Measurements from ENCODE around the gene RIPPLY1.
"Not testable (repeated sequence)": the region's sequence is repeated elsewhere in the genome, so short reads cannot be mapped to it uniquely, and the experiment has no call there.

RIPPLY1 gene

GRCh38 chrX:106912864-106913263, 9.7 kb upstream of the RIPPLY1 start:
- DNase-seq (ENCODE audit: low read depth in 2 of 2): no peak

GRCh38 chrX:106906361-106906760, 3.2 kb upstream of the RIPPLY1 start:
- DNase-seq (ENCODE audit: low read depth in 2 of 2): no peak

- DNase-seq (ENCODE audit: low read depth in 2 of 2): no peak
Observed at GRCh38 chrX:106905064-106905708, 2.0 kb upstream of the RIPPLY1 start.

- no peak for DNase-seq (ENCODE audit: low read depth in 2 of 2)
Observed at GRCh38 chrX:106903856-106904528, 851 bp upstream of the RIPPLY1 start.

GRCh38 chrX:106902684-106903083, 457 bp downstream of the RIPPLY1 start:
- no peak for DNase-seq (ENCODE audit: low read depth in 2 of 2)

GRCh38 chrX:106901781-106902219, 1.3 kb downstream of the RIPPLY1 start:
- no peak for DNase-seq (ENCODE audit: low read depth in 2 of 2)

GRCh38 chrX:106901341-106901740, 1.8 kb downstream of the RIPPLY1 start:
- DNase-seq (ENCODE audit: low read depth in 2 of 2): no peak

GRCh38 chrX:106899841-106900240, 3.3 kb downstream of the RIPPLY1 start:
- DNase-seq (ENCODE audit: low read depth in 2 of 2): no peak

GRCh38 chrX:106899276-106899675, 3.9 kb downstream of the RIPPLY1 start:
- DNase-seq (ENCODE audit: low read depth in 2 of 2): no peak

GRCh38 chrX:106898462-106898861, 4.7 kb downstream of the RIPPLY1 start:
- DNase-seq (ENCODE audit: low read depth in 2 of 2): no peak

- no peak for DNase-seq (ENCODE audit: low read depth in 2 of 2)
Observed at GRCh38 chrX:106897259-106897658, 5.9 kb downstream of the RIPPLY1 start.

- peak in 1 of 2 experiments; percentile 40 for DNase-seq (ENCODE audit: low read depth in 2 of 2)
Observed at GRCh38 chrX:106894978-106895452, 8.1 kb downstream of the RIPPLY1 start.

GRCh38 chrX:106894392-106894909, 8.7 kb downstream of the RIPPLY1 start:
- DNase-seq (ENCODE audit: low read depth in 2 of 2): peak in 1 of 2 experiments; percentile 28

GRCh38 chrX:106891762-106892460, 11.2 kb downstream of the RIPPLY1 start:
- no peak for DNase-seq (ENCODE audit: low read depth in 2 of 2)

GRCh38 chrX:106889468-106889867, 13.7 kb downstream of the RIPPLY1 start:
- DNase-seq (ENCODE audit: low read depth in 2 of 2): no peak

- DNase-seq (ENCODE audit: low read depth in 2 of 2): no peak
Observed at GRCh38 chrX:106875151-106875550, 28.0 kb downstream of the RIPPLY1 start.

- DNase-seq (ENCODE audit: low read depth in 2 of 2): no peak
Observed at GRCh38 chrX:106874075-106874474, 29.1 kb downstream of the RIPPLY1 start.

- not testable (repeated sequence) for DNase-seq (ENCODE audit: low read depth in 2 of 2)
Observed at GRCh38 chrX:106872796-106873195, 30.3 kb downstream of the RIPPLY1 start.

- no peak for DNase-seq (ENCODE audit: low read depth in 2 of 2)
Observed at GRCh38 chrX:106863697-106864096, 39.4 kb downstream of the RIPPLY1 start.

GRCh38 chrX:106862972-106863688, 40.0 kb downstream of the RIPPLY1 start:
- DNase-seq (ENCODE audit: low read depth in 2 of 2): no peak

All from fibroblast of skin of left quadriceps (primary cell).